Panc1 (cell line): ENCODE results near the gene ZNF335. TPM values are rescaled to one million over a fixed set of nuclear protein-coding genes. Genes with fewer than 3 reads are reported as not detected.

ENCODE experiments used
- ATAC-seq: fragments of 200-7000 bp; cut with Tn5 transposase; 2 replicates; pipeline ENCODE4 v1.9.1; 2020; ENCODE audit warnings: mild to moderate bottlenecking, moderate library complexity
- BruUV-seq: library from RNA; stranded (reverse); fragments of 400-500 nt; replicated peaks from 2 replicates; lab custom pipeline; 2021; lab: Mats Ljungman, UMichigan
- CTCF ChIA-PET: fragments of 300-600 bp; sonication (Branson Sonifier 250); formaldehyde crosslinking; loops from one replicate; lab custom pipeline; 2022; ENCODE audit warnings: antibody characterized with exemption; lab: Charles Lee
- POLR2A ChIA-PET: fragments of 300-600 bp; sonication (Branson Sonifier 250); formaldehyde crosslinking; loops from one replicate; lab custom pipeline; 2022; ENCODE audit warnings: antibody characterized with exemption; lab: Charles Lee
- DNase-seq: peaks from one replicate; pipeline ENCODE4 v3.0.0-alpha.2; 2010; ENCODE audit warnings: low read depth, low spot score
- H3K27ac ChIP-seq: 2 replicates; pipeline ENCODE4 v1.5.1; 2011; ENCODE audit warnings: mild to moderate bottlenecking, low read length, inconsistent platforms
- H3K27me3 ChIP-seq: fragments of 200-500 bp; sonication (Bioruptor generic); 2 replicates; pipeline ENCODE4 v1.6.0; 2014; ENCODE audit warnings: low read length, inconsistent platforms; ENCODE audit not compliant: control insufficient read depth, insufficient read depth
- H3K36me3 ChIP-seq: fragments of 200-500 bp; sonication (Bioruptor generic); 2 replicates; pipeline ENCODE4 v1.5.1; 2014; ENCODE audit warnings: inconsistent platforms, mild to moderate bottlenecking, low read length, moderate library complexity; ENCODE audit not compliant: control insufficient read depth, insufficient read depth
- H3K4me1 ChIP-seq: 2 replicates; pipeline ENCODE4 v1.5.1; 2011; ENCODE audit warnings: inconsistent platforms, mild to moderate bottlenecking, low read length, moderate library complexity; ENCODE audit not compliant: control insufficient read depth, insufficient read depth
- H3K4me3 ChIP-seq, 2 experiments: 2 replicates each; pipeline ENCODE4 v1.5.1; 2011 to 2012; ENCODE audit warnings: low read depth in 2 of 2, low read length in 2 of 2, mild to moderate bottlenecking in 2 of 2, inconsistent platforms in 1 of 2, moderate library complexity in 1 of 2
- H3K9me3 ChIP-seq: fragments of 200-500 bp; sonication (Bioruptor generic); 2 replicates; pipeline ENCODE4 v1.5.1; 2014; ENCODE audit warnings: low read depth, mild to moderate bottlenecking, inconsistent platforms, low read length, moderate library complexity; ENCODE audit not compliant: control insufficient read depth, insufficient read depth
- POLR2AphosphoS5 ChIP-seq: IDR thresholded peaks from 2 replicates; pipeline ENCODE4 v1.6.1; 2012; ENCODE audit warnings: mild to moderate bottlenecking, low read depth, low read length, moderate library complexity
- SIN3A ChIP-seq: IDR thresholded peaks from 2 replicates; pipeline ENCODE4 v1.6.1; 2012; ENCODE audit warnings: low read depth, mild to moderate bottlenecking, low read length, moderate library complexity, borderline replicate concordance; ENCODE audit not compliant: insufficient read depth
- TCF7L2 ChIP-seq: IDR thresholded peaks from 2 replicates; pipeline ENCODE4 v1.6.1; 2011; ENCODE audit warnings: mild to moderate bottlenecking, low read depth, low read length, inconsistent platforms
- in situ Hi-C: cut with HindIII; loops from 2 replicates; pipeline ENCODE4 v1.10.0; 2016; ENCODE audit warnings: low sequenced_read_pairs, low pct_unique_long_range_greater_than_20kb
- intact Hi-C: fragments of 100-400 bp; cut with micrococcal nuclease; formaldehyde crosslinking; loops from one replicate; pipeline ENCODE4 v1.10.0; 2022; ENCODE audit not compliant: unreplicated experiment
- total RNA-seq: library from RNA; stranded (reverse); gene quantifications from one replicate; pipeline ENCODE4 v1.2.1, GENCODE V29; 2021; ENCODE audit not compliant: unreplicated experiment
- TF ChIP-seq, protein P1 (sequence below): fragments of 450-650 bp; IDR thresholded peaks from 2 replicates; pipeline ENCODE4 v1.5.1; 2017; ENCODE audit warnings: mild to moderate bottlenecking
- TF ChIP-seq, protein P2 (sequence below), 2 experiments: IDR thresholded peaks; 2 replicates each; pipeline ENCODE4 v1.6.1; 2011 to 2012; ENCODE audit warnings: low read depth in 2 of 2, control low read depth in 1 of 2, low read length in 1 of 2, mild to moderate bottlenecking in 1 of 2, moderate library complexity in 1 of 2; ENCODE audit not compliant: insufficient read depth in 1 of 2

Gene ZNF335
- total RNA-seq, 1 experiment from 2014 or later: 31.1 TPM

DNA sequence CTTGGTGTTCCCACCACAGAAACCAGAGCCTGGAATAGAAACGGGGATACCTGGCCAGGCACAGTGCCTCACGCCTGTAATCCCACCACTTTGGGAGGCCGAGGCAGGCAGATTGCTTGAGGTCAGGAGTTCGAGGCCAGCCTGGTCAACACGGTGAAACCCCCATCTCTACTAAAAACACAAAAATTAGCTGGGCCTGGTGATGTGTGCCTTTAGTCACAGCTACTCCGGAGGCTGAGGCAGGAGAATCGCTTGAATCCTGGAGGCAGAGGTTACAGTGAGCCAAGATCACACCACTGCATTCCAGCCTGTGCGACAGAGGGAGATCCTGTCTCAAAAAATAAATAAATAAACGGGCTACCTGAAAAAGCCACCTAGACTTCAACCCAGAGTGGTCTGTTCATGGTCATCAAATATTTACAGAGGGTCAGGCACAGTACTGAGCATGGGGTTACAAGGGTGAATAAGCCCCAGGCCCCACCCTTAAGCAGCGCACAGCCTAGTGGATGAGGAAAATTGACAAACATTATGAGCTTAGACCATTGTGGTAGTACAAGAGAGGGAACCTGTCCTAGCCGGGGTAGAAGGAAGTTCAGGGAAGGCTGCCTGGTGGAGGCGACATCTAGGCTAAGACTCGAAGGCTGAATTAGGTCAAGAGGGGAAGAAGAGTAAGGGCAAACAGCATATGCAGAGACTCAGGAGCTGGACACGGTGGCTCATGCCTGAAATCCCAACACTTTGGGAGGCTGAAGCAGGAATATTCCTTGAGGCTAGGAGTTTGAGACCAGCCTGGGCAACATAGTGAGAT, 44.7 kb downstream of the ZNF335 start:
- ChIA-PET CTCF (interaction anchor here (1.6 kb wide), 1 partner anchor 37 kb away, joined by 3 read pairs; no protein-coding TSS in a partner anchor), POLR2A (no interaction called here)
- in situ Hi-C loops (no loop called here), intact Hi-C loops (no loop called here)
- no peaks in the 10 kb centered on the region for H3K9me3 ChIP-seq
- no peaks in the 10 kb centered on the region for H3K36me3 ChIP-seq
- ATAC-seq (0 out of 2 replicates have a peak, but pooled peaks have one; percentile 13), DNase-seq (no peak)
- BruUV-seq: no TSS peak
- H3K27me3 ChIP-seq: no peaks in the 10 kb centered on the region
- H3K4me3 ChIP-seq: no peak overlapping the region
- no peak for TF ChIP-seq TCF7L2
- TF ChIP-seq, protein P1, sequence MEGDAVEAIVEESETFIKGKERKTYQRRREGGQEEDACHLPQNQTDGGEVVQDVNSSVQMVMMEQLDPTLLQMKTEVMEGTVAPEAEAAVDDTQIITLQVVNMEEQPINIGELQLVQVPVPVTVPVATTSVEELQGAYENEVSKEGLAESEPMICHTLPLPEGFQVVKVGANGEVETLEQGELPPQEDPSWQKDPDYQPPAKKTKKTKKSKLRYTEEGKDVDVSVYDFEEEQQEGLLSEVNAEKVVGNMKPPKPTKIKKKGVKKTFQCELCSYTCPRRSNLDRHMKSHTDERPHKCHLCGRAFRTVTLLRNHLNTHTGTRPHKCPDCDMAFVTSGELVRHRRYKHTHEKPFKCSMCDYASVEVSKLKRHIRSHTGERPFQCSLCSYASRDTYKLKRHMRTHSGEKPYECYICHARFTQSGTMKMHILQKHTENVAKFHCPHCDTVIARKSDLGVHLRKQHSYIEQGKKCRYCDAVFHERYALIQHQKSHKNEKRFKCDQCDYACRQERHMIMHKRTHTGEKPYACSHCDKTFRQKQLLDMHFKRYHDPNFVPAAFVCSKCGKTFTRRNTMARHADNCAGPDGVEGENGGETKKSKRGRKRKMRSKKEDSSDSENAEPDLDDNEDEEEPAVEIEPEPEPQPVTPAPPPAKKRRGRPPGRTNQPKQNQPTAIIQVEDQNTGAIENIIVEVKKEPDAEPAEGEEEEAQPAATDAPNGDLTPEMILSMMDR: no peak
- no peak for TF ChIP-seq POLR2AphosphoS5
- TF ChIP-seq, protein P2, sequence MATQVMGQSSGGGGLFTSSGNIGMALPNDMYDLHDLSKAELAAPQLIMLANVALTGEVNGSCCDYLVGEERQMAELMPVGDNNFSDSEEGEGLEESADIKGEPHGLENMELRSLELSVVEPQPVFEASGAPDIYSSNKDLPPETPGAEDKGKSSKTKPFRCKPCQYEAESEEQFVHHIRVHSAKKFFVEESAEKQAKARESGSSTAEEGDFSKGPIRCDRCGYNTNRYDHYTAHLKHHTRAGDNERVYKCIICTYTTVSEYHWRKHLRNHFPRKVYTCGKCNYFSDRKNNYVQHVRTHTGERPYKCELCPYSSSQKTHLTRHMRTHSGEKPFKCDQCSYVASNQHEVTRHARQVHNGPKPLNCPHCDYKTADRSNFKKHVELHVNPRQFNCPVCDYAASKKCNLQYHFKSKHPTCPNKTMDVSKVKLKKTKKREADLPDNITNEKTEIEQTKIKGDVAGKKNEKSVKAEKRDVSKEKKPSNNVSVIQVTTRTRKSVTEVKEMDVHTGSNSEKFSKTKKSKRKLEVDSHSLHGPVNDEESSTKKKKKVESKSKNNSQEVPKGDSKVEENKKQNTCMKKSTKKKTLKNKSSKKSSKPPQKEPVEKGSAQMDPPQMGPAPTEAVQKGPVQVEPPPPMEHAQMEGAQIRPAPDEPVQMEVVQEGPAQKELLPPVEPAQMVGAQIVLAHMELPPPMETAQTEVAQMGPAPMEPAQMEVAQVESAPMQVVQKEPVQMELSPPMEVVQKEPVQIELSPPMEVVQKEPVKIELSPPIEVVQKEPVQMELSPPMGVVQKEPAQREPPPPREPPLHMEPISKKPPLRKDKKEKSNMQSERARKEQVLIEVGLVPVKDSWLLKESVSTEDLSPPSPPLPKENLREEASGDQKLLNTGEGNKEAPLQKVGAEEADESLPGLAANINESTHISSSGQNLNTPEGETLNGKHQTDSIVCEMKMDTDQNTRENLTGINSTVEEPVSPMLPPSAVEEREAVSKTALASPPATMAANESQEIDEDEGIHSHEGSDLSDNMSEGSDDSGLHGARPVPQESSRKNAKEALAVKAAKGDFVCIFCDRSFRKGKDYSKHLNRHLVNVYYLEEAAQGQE (IDR thresholded peaks at IDR 0.05; ENCODE audit: insufficient read depth in 1 of 2, low read depth in 2 of 2, low read length in 1 of 2): no peak
- TF ChIP-seq SIN3A: no peak
- H3K27ac ChIP-seq: no peak overlapping the region
- H3K4me1 ChIP-seq: no peaks in the 10 kb centered on the region

DNA sequence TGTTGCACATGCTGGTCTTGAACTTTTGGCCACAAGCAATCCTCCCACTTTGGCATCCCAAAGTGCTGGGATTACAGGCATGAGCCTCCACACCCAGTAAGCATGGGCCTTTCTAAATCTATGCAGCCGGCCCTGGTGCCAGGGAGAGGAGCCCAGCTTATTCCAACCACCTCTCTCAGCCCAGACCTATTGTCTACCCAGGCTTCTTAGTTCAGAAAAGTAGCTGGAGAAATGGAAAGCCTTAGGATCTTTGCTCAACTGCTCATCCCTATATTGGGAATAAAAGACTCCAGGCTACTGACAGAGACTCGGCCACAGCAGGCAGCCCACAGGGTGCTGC, 45.3 kb downstream of the ZNF335 start:
- no TSS peak for BruUV-seq
- DNase-seq (no peak), ATAC-seq (no peak)
- no peak overlapping the region for H3K4me3 ChIP-seq
- intact Hi-C loops: no loop called here
- H3K27me3 ChIP-seq: no peaks in the 10 kb centered on the region
- no peaks in the 10 kb centered on the region for H3K4me1 ChIP-seq
- no peaks in the 10 kb centered on the region for H3K36me3 ChIP-seq
- no peak overlapping the region for H3K27ac ChIP-seq
- ChIA-PET CTCF (interaction anchor here (1.6 kb wide), 1 partner anchor 37 kb away, joined by 3 read pairs; no protein-coding TSS in a partner anchor), POLR2A (no interaction called here)
- no peaks in the 10 kb centered on the region for H3K9me3 ChIP-seq
- TF ChIP-seq SIN3A (no peak), POLR2AphosphoS5 (no peak), TCF7L2 (no peak)
- TF ChIP-seq, protein P2 (IDR thresholded peaks at IDR 0.05; ENCODE audit: insufficient read depth in 1 of 2, low read depth in 2 of 2, low read length in 1 of 2): no peak
- TF ChIP-seq, protein P1: no peak
- in situ Hi-C loops: no loop called here
